ENCODE data around the gene THAP11.

DNA sequence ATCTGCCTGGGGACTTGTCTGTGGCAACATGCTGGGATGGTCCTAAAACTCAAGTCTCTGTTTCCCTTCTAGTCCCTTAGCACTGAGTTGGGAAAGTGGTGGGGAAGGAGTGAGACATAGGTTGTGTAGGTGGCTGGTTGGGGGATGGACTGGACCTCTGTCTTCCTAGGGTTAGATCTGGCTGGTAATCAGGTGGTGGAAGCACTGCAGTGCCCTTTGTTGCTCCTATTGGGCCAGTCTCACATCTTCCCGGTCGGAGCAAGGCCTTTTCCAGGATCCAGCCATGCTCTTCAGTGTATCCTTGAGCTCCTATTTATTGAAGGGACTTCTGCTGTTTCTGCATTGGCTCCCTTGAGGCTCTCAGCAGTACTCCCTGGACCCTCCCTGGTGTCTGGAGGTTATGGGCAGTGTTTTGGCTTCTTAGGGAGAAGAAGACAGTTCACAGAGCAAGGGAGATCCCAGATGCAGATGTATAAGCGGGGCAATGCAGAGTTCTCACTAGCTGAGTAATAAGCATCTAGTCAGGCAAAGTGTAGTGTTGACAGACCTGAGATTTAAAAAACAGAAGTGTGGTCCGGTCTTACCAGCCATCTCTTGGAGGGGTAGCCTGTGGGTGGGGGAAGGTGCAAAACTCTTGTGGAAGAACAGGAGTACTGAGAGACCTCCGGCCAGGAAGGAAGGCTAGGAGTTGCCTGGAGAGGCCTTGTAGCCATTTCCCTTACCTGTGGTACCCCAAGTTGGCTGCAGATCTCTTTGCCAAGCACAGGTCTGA, 3.4 kb downstream of the THAP11 start:
- TF ChIP-seq TAF1 (IDR thresholded peaks at IDR 0.05; ENCODE audit: borderline replicate concordance, low read depth, low read length) (no peak), MXI1 (IDR thresholded peaks at IDR 0.05; ENCODE audit: low read depth, low read length) (no peak), FOXM1 (IDR thresholded peaks at IDR 0.05; ENCODE audit: low read depth) (no peak), EZH2phosphoT487 (IDR thresholded peaks at IDR 0.05; ENCODE audit: borderline replicate concordance, low read depth) (no peak)
- TF ChIP-seq, protein P1, sequence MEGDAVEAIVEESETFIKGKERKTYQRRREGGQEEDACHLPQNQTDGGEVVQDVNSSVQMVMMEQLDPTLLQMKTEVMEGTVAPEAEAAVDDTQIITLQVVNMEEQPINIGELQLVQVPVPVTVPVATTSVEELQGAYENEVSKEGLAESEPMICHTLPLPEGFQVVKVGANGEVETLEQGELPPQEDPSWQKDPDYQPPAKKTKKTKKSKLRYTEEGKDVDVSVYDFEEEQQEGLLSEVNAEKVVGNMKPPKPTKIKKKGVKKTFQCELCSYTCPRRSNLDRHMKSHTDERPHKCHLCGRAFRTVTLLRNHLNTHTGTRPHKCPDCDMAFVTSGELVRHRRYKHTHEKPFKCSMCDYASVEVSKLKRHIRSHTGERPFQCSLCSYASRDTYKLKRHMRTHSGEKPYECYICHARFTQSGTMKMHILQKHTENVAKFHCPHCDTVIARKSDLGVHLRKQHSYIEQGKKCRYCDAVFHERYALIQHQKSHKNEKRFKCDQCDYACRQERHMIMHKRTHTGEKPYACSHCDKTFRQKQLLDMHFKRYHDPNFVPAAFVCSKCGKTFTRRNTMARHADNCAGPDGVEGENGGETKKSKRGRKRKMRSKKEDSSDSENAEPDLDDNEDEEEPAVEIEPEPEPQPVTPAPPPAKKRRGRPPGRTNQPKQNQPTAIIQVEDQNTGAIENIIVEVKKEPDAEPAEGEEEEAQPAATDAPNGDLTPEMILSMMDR (IDR thresholded peaks at IDR 0.05), result no peak
- TF ChIP-seq, protein P2, sequence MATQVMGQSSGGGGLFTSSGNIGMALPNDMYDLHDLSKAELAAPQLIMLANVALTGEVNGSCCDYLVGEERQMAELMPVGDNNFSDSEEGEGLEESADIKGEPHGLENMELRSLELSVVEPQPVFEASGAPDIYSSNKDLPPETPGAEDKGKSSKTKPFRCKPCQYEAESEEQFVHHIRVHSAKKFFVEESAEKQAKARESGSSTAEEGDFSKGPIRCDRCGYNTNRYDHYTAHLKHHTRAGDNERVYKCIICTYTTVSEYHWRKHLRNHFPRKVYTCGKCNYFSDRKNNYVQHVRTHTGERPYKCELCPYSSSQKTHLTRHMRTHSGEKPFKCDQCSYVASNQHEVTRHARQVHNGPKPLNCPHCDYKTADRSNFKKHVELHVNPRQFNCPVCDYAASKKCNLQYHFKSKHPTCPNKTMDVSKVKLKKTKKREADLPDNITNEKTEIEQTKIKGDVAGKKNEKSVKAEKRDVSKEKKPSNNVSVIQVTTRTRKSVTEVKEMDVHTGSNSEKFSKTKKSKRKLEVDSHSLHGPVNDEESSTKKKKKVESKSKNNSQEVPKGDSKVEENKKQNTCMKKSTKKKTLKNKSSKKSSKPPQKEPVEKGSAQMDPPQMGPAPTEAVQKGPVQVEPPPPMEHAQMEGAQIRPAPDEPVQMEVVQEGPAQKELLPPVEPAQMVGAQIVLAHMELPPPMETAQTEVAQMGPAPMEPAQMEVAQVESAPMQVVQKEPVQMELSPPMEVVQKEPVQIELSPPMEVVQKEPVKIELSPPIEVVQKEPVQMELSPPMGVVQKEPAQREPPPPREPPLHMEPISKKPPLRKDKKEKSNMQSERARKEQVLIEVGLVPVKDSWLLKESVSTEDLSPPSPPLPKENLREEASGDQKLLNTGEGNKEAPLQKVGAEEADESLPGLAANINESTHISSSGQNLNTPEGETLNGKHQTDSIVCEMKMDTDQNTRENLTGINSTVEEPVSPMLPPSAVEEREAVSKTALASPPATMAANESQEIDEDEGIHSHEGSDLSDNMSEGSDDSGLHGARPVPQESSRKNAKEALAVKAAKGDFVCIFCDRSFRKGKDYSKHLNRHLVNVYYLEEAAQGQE (IDR thresholded peaks at IDR 0.05; ENCODE audit: low read depth, low read length), result no peak
